C4-2B (cell line): Measurements from ENCODE around the gene PNMA3.
"Not testable (repeated sequence)": the region's sequence is repeated elsewhere in the genome, so short reads cannot be mapped to it uniquely, and the experiment has no call there.

Source experiments
- CTCF ChIP-seq: fragments of 450-650 bp; conservative IDR thresholded peaks from 2 replicates; pipeline ENCODE4 v1.5.1; 2017; ENCODE audit warnings: mild to moderate bottlenecking
- ZFX ChIP-seq: fragments of 450-650 bp; IDR thresholded peaks from 2 replicates; pipeline ENCODE4 v1.6.1; 2017

- not testable (repeated sequence) for TF ChIP-seq CTCF, ZFX
Measured at GRCh38 chrX:153066402-153066801, 10.1 kb downstream of the PNMA3 start.
